ENCODE results near the gene CTCF.
A peak's percentile ranks its signal among the peaks of the same experiment; 100 is the strongest.
"Not testable (repeated sequence)": the region's sequence is repeated elsewhere in the genome, so short reads cannot be mapped to it uniquely, and the experiment has no call there.

CTCF gene, protein sequence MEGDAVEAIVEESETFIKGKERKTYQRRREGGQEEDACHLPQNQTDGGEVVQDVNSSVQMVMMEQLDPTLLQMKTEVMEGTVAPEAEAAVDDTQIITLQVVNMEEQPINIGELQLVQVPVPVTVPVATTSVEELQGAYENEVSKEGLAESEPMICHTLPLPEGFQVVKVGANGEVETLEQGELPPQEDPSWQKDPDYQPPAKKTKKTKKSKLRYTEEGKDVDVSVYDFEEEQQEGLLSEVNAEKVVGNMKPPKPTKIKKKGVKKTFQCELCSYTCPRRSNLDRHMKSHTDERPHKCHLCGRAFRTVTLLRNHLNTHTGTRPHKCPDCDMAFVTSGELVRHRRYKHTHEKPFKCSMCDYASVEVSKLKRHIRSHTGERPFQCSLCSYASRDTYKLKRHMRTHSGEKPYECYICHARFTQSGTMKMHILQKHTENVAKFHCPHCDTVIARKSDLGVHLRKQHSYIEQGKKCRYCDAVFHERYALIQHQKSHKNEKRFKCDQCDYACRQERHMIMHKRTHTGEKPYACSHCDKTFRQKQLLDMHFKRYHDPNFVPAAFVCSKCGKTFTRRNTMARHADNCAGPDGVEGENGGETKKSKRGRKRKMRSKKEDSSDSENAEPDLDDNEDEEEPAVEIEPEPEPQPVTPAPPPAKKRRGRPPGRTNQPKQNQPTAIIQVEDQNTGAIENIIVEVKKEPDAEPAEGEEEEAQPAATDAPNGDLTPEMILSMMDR

DNA sequence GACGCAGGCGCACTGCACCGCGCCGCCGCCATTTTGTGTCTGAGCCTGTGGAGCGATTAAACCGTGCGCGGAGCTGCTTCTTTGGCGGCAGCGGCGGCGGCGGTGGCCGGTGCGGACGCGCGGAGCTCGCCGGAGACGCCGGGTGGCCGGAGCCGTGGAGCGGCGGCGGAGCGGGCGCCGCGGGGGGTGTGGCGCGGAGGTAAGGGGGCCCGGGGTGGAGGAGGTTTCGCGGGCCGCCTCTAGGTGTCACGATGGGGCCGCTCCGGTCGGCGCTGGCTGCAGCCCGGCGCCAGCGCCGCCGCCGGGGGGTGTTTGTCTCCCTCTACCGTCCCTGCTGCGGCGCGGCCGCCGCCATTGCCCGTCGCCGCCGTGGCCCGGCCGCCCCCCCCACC, at the start of gene CTCF:
Gene CTCF, plus strand, starts transcription at position 1 of the 392 bp plus-strand sequence. CDS start 48,307 bp downstream, outside the sequence.
- peak; percentile 67 to 72 for DNase-seq (ENCODE audit: low read depth in 2 of 2)

DNA sequence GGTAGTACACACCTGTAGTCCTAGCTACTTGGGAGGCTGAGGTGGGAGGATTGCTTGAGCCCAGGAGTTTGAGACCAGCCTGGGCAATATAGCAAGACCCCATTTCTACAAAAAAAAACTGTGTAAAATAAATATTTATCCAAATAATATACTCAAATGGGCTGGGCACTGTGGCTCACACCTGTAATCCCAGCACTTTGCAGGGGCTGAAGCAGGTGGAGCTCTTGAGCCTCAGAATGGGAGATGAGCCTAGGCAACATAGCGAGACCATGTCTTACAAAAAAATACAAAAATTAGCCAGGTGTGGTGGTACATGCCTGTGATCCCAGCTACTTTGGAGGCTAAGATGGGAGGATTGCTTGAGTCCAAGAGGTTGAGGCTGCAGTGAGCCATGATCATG, 48.4 kb upstream of the CTCF start:
- DNase-seq (ENCODE audit: low read depth in 2 of 2): not testable (repeated sequence)

GRCh38 chr16:67514382-67514828, 47.9 kb upstream of the CTCF start:
- peak; percentile 56 to 65 for DNase-seq (ENCODE audit: low read depth in 2 of 2)

DNA sequence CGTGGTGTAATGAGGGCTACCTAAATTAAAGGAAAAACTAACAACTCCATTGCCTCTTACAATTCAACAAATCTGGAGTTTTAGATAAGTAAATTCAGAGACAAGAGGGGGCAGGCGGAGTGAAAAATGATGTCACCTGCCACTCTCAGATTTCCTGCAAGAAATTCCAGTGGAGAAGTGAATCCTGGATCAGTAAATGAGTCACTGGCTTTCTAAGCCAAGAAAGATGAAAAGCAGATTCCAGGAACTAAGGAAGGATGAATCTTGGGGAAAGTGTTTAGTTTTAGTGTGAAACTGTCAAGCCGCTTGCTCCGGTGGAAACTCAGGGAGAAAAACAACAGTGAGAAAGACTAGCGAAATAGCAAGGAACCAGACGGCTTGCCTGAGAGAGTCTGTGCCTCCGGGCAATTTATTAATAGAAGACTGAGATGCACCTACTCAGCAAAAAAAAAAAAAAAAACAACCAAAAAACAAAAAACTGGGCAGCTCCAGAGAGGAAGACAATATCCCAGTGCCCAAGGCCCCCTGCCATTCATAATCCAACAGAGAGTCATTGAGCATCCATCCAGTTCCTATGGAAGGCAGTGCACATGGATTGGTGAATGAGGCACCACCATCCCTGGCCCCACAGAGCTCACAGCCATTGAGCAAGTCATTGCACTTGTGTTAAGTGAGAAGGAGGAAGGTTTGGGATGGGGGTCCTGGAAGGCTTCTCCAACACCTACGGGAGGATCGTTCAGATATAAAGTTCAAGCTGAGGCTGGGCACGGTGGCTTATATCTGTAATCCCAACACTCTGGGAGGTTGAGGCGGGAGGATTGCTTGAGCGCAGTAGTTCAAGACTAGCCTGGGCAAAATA, 45.8 kb upstream of the CTCF start:
- DNase-seq (ENCODE audit: low read depth in 2 of 2): no peak

DNA sequence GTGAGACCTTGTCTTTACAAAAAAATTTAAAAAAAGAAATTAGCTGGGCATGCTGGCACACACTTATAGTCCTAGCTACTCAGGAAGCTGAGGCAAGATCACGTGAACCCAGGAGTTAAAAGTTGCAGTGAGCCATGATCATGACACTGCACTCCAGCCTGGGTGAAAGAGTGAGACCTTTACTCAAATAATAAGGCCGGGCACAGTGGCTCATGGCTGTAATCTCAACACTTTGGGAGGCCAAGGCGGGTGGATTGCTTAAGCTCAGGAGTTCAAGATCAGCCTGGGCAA, 45.2 kb upstream of the CTCF start:
- no peak for DNase-seq (ENCODE audit: low read depth in 2 of 2)

DNA sequence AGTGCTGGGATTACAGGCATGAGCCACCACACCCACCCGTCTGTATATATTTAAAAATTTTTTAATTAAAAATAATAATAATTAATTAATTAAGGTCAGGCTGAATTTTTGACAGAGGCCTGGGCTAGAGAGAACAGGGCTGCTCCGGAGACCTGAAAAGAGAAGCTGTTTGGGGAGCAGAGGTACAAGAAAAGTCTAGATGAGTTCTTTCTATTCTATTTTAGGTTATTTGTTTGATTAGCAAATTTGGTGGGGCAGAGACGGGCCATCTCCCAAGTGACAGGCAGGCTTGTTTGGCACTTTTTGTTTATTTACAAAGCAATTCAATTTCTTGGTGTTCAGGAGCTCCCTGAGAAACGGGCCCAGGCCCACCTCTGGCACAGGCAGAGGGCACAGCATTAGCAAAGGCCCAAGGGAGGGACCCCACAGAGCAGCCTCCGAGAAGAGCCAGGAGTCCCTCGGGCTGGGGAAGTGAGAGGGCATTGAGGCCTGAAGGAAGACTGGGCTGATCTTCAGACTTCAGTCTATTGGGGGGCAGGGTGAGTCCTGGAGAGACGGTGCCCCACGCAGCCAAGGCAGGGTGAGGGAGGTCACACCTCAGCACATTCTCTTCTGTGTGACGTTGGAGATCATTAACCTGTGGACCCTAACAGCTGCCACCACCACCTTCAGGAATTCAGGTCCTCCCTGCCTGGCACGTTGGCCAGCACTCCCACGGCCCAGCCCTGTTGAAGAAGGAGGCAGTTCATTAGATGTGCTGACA, 44.5 kb upstream of the CTCF start:
- no peak for DNase-seq (ENCODE audit: low read depth in 2 of 2)

GRCh38 chr16:67518676-67519075, 43.6 kb upstream of the CTCF start:
- no peak for DNase-seq (ENCODE audit: low read depth in 2 of 2)

- no peak for DNase-seq (ENCODE audit: low read depth in 2 of 2)
These were observed 43.1 kb upstream of the CTCF start for GRCh38 chr16:67519242-67519641.

DNA sequence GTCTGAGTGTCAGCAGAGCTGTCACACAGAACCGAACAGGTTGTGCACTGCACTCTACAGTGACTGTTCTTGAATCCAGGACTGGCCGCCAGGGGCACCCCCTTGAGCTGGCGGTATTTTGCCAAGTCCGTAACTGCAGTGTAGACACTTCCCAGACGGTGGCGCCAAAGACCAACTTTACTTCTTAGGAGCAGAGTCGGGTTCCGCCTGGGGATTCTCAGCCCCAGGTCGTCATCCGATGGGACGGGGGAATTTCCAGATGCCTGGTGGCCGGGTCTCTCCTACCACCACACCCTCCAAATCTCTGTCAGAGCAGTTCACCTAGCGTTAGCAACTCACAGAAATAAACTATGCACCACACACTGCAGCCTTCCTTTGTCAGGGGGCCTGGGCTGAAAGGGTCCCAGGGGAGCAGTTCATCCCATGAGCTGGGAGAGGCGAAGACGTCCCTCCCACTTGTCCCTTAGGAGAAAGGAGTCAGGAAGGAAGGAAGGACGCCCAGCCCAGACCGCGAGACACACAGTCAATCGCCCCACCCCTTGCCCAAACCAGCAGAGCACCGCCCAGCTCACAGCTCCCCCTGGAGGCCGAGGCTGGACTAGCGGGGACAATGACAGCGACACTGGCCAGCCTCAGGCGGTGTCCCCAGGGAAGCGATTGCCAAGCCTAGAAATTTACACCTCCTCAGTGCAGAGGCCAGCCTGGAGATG, 41.1 kb upstream of the CTCF start:
- DNase-seq (ENCODE audit: low read depth in 2 of 2): peak; percentile 94 to 95

- DNase-seq (ENCODE audit: low read depth in 2 of 2): no peak
These were observed 37.0 kb upstream of the CTCF start for GRCh38 chr16:67525176-67525860.

DNA sequence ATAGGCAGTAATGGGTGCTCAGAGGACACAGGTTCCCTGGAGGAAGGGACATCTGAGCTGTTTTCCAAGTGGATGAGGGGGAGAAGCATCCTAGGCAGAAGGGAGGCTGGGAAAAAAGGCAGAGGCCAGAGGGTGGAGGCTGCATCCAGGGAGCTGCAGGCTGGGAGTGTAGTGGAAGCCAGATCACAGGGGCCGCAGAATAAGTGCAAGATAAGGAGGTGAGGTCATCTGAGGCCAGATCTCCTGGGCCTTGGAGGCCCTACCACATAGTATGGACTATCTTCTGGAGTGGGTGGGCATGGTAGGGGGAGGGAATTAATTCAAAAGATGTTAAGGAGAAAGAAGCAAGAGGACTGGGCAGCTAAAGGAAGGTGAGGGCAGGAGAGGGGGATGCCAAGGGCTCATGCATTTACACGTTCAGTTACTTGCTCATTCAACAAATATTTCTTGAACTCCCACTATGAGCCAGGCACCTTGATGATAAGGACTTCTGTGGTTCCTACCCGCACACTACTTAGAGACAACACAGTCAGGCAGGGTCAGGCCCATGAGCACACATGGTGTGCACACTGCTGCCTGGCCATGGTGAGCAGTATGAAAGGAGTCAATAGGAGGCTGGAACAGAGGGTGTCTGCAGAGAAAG, 36.1 kb upstream of the CTCF start:
- no peak for DNase-seq (ENCODE audit: low read depth in 2 of 2)

DNA sequence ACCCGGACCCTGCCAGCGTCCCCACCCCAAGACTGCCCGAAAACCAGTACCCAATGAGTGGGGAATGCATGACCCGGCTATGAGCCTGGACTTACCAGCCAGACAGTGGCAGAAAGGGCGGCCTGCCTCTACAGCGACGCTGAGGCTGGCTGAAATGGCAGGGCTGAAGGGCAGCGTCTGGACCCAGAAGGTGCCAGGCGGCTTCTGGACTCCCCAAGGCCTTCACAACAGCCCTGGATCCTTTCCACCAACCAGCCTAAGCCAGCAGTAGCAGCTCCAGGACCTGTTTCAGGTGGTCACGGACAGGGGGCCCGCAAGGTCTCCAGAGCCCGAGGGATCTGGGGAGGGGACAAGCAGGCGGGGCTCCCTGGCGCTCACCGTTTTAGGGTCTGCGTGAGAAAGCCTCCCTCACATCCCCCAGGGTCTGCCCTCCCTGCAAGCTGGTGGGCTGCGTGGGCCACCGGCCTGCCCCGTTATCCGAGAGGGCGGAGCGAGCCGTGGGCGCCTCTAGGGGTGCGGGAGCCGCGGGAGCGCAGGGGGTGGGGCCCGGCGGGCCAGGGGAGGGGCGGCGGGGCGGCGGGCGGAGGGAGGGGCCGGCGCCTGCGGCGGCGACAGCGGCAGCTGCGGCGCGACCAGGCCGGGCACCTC, 34.0 kb upstream of the CTCF start, which contains the start of gene RIPOR1:
Gene RIPOR1, plus strand, starts transcription at position 608 of the 648 bp plus-strand sequence. CDS start 9,618 bp downstream, outside the sequence.
- DNase-seq (ENCODE audit: low read depth in 2 of 2): no peak

- no peak for DNase-seq (ENCODE audit: low read depth in 2 of 2)
These were observed 33.3 kb upstream of the CTCF start for GRCh38 chr16:67528870-67529581.

DNA sequence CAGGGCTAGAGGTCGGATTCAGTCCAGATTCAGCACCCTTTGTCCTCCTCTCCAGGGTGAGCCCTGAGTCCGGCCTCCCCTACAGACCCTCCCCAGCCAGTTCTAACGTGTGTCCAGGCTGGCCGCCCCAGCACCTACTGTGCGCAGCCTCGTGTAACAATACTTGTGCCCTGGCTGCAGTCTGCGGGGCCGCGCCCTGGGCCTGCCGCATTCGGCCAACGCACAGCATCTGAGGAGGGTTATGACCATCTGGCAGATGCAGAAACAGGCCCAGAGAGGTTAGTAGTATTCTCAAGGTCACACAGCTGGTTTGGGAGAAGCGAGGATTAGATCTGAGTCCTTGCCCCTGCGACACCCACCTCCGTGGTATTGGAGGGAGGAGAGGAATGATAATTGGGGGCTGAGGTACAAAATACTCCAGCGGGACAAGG, 32.7 kb upstream of the CTCF start:
- no peak for DNase-seq (ENCODE audit: low read depth in 2 of 2)

GRCh38 chr16:67530013-67530939, 32.0 kb upstream of the CTCF start:
- DNase-seq (ENCODE audit: low read depth in 2 of 2): no peak

DNA sequence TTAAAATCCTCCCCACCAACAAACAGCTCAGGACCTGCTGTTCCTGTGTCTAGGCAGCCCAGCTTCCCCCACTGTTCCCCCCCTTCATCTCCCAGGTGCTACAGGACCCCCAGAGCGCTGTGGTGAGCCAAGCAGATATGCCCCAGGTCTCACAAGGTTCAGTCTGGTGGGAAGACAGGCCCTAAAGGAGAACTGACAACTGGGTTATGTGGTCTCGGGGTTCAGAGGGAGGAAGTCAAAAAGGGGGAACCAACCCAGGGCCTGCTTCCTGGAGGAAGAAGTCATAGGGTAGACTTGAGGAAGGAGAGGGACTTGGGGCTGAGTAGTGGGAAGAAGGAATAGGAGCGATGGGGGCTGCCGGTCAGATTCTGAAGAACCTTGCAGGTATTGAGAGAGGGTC, 31.1 kb upstream of the CTCF start:
- no peak for DNase-seq (ENCODE audit: low read depth in 2 of 2)

DNA sequence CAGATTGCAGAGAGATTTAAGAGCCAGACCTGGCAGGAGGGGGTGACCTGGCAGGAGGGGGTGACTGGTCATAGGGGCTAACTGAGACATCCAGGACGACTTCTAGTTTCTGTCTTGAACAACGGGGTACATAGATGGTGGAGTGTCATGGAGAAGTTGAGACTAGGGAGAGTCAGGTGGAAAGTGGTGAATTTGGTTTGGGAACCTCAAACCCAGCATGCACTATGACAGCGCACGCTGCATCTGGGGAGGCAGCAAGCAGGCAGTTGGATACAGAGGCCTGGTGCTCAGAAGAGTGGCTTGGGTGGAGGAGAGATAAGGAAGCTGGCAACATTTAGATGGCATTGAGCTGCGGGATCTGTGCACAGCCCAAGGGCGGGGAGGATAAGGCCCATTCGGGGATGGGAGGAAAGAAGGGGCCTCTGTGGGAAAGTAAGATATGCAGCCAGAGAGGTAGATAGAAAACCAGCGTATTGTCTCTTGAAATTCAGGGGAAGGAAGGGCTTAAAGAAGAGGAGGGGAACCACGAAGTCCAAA, 29.2 kb upstream of the CTCF start:
- DNase-seq (ENCODE audit: low read depth in 2 of 2): no peak

Measured in stimulated activated CD8-positive, alpha-beta memory T cell treated with anti-CD3 and anti-CD28 coated beads, Interleukin-2, amount 100 ng/mL, for 1 hour (primary cell).